Measurements from ENCODE around the gene SVIL. TPM values are rescaled to one million over a fixed set of nuclear protein-coding genes. Genes with fewer than 3 reads are reported as not detected.

The SVIL gene
- total and polyA plus RNA-seq, 2 donors (not counting 1 experiment from before 2014, with no cell fraction given) = 0.74 to 0.88 TPM

DNA sequence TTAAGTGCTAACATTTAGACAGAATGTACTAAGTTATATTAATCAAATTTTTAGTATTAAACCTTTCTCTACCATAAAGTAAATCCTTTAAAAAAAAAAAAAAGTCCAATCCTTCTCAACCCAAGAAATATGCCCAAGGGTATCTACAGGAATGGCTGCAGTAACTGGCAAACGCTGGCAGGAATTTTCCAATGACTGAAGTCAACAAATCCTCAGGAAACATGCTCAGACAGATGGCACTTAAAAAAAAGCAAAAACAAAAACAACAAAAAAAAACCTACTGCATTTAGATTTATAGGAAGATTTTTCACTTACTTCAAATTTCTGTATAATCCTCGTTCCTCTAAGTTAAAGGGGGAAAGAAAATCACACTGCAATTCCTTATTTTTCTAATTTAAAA, 666 bp downstream of the SVIL start:
- ChIA-PET POLR2A (no interaction called here), CTCF (no interaction called here)
- Mint-ChIP-seq H3K9me3 (ENCODE audit: insufficient read depth) (no peaks in the 10 kb centered on the region), H3K27ac (no peak overlapping the region), H3K27me3 (no peaks in the 10 kb centered on the region), H3K4me1 (no peaks in the 10 kb centered on the region), H3K4me3 (no peak overlapping the region)
- no peak overlapping the region for H3K9ac ChIP-seq (ENCODE audit: low read length)
- no peaks in the 10 kb centered on the region for H3K27me3 ChIP-seq (replicated peaks in 1 of 4; ENCODE audit: control extremely low read depth in 1 of 4, control insufficient read depth in 3 of 4, insufficient read depth in 4 of 4, low read length in 3 of 4)
- H3K4me3 ChIP-seq (ENCODE audit: control extremely low read depth in 1 of 5, extremely low read depth in 1 of 5, insufficient read depth in 1 of 5, low read depth in 2 of 5, low read length in 4 of 5) = no peak overlapping the region
- no peaks in the 10 kb centered on the region for H3K9me3 ChIP-seq (ENCODE audit: control extremely low read depth in 1 of 3, control insufficient read depth in 2 of 3, insufficient read depth in 1 of 3, low read length in 2 of 3)
- H2AFZ ChIP-seq (ENCODE audit: insufficient read depth, low read depth, low read length, poor library complexity, severe bottlenecking) = no peak overlapping the region
- no peak overlapping the region for H3K4me2 ChIP-seq (replicated peaks; ENCODE audit: low read depth, low read length, poor library complexity, severe bottlenecking)
- DNase-seq (no peak), ATAC-seq (ENCODE audit: low read depth) (no peak)
- H3K36me3 ChIP-seq (replicated peaks in 1 of 2; ENCODE audit: control extremely low read depth in 1 of 2, control insufficient read depth in 1 of 2, extremely low read depth in 1 of 2, insufficient read depth in 2 of 2, low read length in 1 of 2) = no peaks in the 10 kb centered on the region
- no peak overlapping the region for H3K27ac ChIP-seq (ENCODE audit: low read length in 2 of 2)
- no CpG with 5 or more reads among the region's 2 CpGs for WGBS (ENCODE audit: insufficient coverage)
- TF ChIP-seq EZH2 (IDR thresholded peaks at IDR 0.05; ENCODE audit: borderline replicate concordance, insufficient read depth, low read depth, low read length, poor library complexity, severe bottlenecking) = no peak
- TF ChIP-seq, protein P1, sequence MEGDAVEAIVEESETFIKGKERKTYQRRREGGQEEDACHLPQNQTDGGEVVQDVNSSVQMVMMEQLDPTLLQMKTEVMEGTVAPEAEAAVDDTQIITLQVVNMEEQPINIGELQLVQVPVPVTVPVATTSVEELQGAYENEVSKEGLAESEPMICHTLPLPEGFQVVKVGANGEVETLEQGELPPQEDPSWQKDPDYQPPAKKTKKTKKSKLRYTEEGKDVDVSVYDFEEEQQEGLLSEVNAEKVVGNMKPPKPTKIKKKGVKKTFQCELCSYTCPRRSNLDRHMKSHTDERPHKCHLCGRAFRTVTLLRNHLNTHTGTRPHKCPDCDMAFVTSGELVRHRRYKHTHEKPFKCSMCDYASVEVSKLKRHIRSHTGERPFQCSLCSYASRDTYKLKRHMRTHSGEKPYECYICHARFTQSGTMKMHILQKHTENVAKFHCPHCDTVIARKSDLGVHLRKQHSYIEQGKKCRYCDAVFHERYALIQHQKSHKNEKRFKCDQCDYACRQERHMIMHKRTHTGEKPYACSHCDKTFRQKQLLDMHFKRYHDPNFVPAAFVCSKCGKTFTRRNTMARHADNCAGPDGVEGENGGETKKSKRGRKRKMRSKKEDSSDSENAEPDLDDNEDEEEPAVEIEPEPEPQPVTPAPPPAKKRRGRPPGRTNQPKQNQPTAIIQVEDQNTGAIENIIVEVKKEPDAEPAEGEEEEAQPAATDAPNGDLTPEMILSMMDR (IDR thresholded peaks at IDR 0.05) = no peak
- H4K20me1 ChIP-seq (ENCODE audit: control insufficient read depth, insufficient read depth, low read length, poor library complexity, severe bottlenecking) = no peaks in the 10 kb centered on the region
- intact Hi-C loops (cut with micrococcal nuclease) = no loop called here
- no peaks in the 10 kb centered on the region for H3K79me2 ChIP-seq (ENCODE audit: control insufficient read depth, insufficient read depth, low read length)
- H3K4me1 ChIP-seq (ENCODE audit: control insufficient read depth in 2 of 2, insufficient read depth in 2 of 2, low read length in 2 of 2) = peaks cover 0 to 2% of the 10 kb centered on the region in 2 donors

DNA sequence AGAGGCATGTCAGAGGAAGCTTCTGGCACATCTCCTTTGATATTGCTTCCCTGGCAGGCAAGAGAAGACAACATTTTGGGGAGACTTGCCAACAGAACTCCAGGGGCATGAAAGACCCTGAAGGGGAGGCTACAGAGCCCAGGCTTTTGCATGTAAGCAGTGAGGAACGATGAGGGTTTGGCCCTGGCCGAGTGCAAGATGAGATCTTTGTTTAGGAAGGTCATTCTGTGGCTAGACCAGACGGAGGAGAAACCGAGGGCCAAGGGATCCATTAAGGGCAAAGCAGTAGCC, 3.8 kb downstream of the SVIL start:
- Mint-ChIP-seq H3K27ac (no peak overlapping the region), H3K9me3 (ENCODE audit: insufficient read depth) (no peaks in the 10 kb centered on the region), H3K4me1 (no peaks in the 10 kb centered on the region), H3K27me3 (no peaks in the 10 kb centered on the region), H3K4me3 (no peak overlapping the region)
- Histone ChIP-seq H3K4me3 (ENCODE audit: control extremely low read depth in 1 of 5, extremely low read depth in 1 of 5, insufficient read depth in 1 of 5, low read depth in 2 of 5, low read length in 4 of 5) (no peak overlapping the region), H3K9me3 (ENCODE audit: control extremely low read depth in 1 of 3, control insufficient read depth in 2 of 3, insufficient read depth in 1 of 3, low read length in 2 of 3) (no peaks in the 10 kb centered on the region), H3K4me2 (replicated peaks; ENCODE audit: low read depth, low read length, poor library complexity, severe bottlenecking) (no peak overlapping the region), H3K27me3 (replicated peaks in 1 of 4; ENCODE audit: control extremely low read depth in 1 of 4, control insufficient read depth in 3 of 4, insufficient read depth in 4 of 4, low read length in 3 of 4) (no peaks in the 10 kb centered on the region), H3K27ac (ENCODE audit: low read length in 2 of 2) (no peak overlapping the region), H4K20me1 (ENCODE audit: control insufficient read depth, insufficient read depth, low read length, poor library complexity, severe bottlenecking) (no peaks in the 10 kb centered on the region), H2AFZ (ENCODE audit: insufficient read depth, low read depth, low read length, poor library complexity, severe bottlenecking) (no peak overlapping the region), H3K36me3 (replicated peaks in 1 of 2; ENCODE audit: control extremely low read depth in 1 of 2, control insufficient read depth in 1 of 2, extremely low read depth in 1 of 2, insufficient read depth in 2 of 2, low read length in 1 of 2) (no peaks in the 10 kb centered on the region), H3K79me2 (ENCODE audit: control insufficient read depth, insufficient read depth, low read length) (no peaks in the 10 kb centered on the region), H3K9ac (ENCODE audit: low read length) (no peak overlapping the region), H3K4me1 (ENCODE audit: control insufficient read depth in 2 of 2, insufficient read depth in 2 of 2, low read length in 2 of 2) (peaks cover 0 to 2% of the 10 kb centered on the region in 2 donors)
- intact Hi-C loops (cut with micrococcal nuclease) = no loop called here
- ATAC-seq (ENCODE audit: low read depth) = no peak
- TF ChIP-seq, protein P1 (IDR thresholded peaks at IDR 0.05) = no peak
- TF ChIP-seq EZH2 (IDR thresholded peaks at IDR 0.05; ENCODE audit: borderline replicate concordance, insufficient read depth, low read depth, low read length, poor library complexity, severe bottlenecking) = no peak
- POLR2A ChIA-PET = no interaction called here
- CTCF ChIA-PET = no interaction called here
- DNase-seq = no peak
- WGBS (ENCODE audit: insufficient coverage) = 93% methylated on average over 4 of the region's 4 CpGs
